Measurements from ENCODE around the gene ADGRD2. TPM values are rescaled to one million over a fixed set of nuclear protein-coding genes. Genes with fewer than 3 reads are reported as not detected.

ADGRD2 gene
- total and polyA plus RNA-seq, 2 of the 13 experiments (the other 11 are each of a cell fraction or from before 2014, with no cell fraction given) = not detected

GRCh38 chr9:124415102-124415851, 35.0 kb upstream of the ADGRD2 start, which contains the start of gene PSMB7 (continued):
- no peak for TF ChIP-seq ZNF326 (CRISPR knock-in tag; IDR thresholded peaks at IDR 0.05; ENCODE audit: borderline replicate concordance)
- peak; percentile 35; the same call in 1 of the 2 replicates for TF ChIP-seq NFIC (IDR thresholded peaks at IDR 0.05; ENCODE audit: low read length)
- TF ChIP-seq ZNF3 (CRISPR knock-in tag; IDR thresholded peaks at IDR 0.05) = no peak
- no peak for TF ChIP-seq DDIT3 (CRISPR knock-in tag; IDR thresholded peaks at IDR 0.05)
- TF ChIP-seq ZNF556 (CRISPR knock-in tag; IDR thresholded peaks at IDR 0.05; ENCODE audit: borderline replicate concordance) = 0 out of 2 replicates have a peak, but pooled peaks have one; percentile 45
- TF ChIP-seq HIC2 (CRISPR knock-in tag; IDR thresholded peaks at IDR 0.05; ENCODE audit: low read depth) = no peak
- no peak for TF ChIP-seq HMG20B (CRISPR knock-in tag; conservative IDR thresholded peaks at IDR 0.05)
- TF ChIP-seq ZNF513 (CRISPR knock-in tag; conservative IDR thresholded peaks at IDR 0.05) = no peak
- peak; percentile 86 for TF ChIP-seq HDAC2 (CRISPR knock-in tag; IDR thresholded peaks at IDR 0.05)
- TF ChIP-seq AHR (CRISPR knock-in tag; IDR thresholded peaks at IDR 0.05) = 0 out of 2 replicates have a peak, but pooled peaks have one; percentile 28
- no peak for TF ChIP-seq ZNF83 (CRISPR knock-in tag; IDR thresholded peaks at IDR 0.05; ENCODE audit: borderline replicate concordance)
- no peak for TF ChIP-seq HOXA7 (CRISPR knock-in tag; IDR thresholded peaks at IDR 0.05)
- TF ChIP-seq RNF2 (conservative IDR thresholded peaks at IDR 0.05; ENCODE audit: low read depth) = no peak
- peak; percentile 86 for TF ChIP-seq ASH2L (IDR thresholded peaks at IDR 0.05; ENCODE audit: insufficient read length, low read depth, low read length)
- TF ChIP-seq ONECUT2 (CRISPR knock-in tag; IDR thresholded peaks at IDR 0.05) = 0 out of 2 replicates have a peak, but pooled peaks have one; percentile 34
- TF ChIP-seq GZF1 (CRISPR knock-in tag; IDR thresholded peaks at IDR 0.05) = no peak
- TF ChIP-seq JUN (CRISPR knock-in tag; IDR thresholded peaks at IDR 0.05) = no peak
- TF ChIP-seq SOX5 (CRISPR knock-in tag; IDR thresholded peaks at IDR 0.05; ENCODE audit: borderline replicate concordance) = no peak; the same call in 1 of the 2 replicates
- no peak for TF ChIP-seq RAD51 (IDR thresholded peaks at IDR 0.05; ENCODE audit: borderline replicate concordance)
- peak; percentile 73; the same call in 1 of the 2 replicates for TF ChIP-seq MIER3 (CRISPR knock-in tag; IDR thresholded peaks at IDR 0.05; ENCODE audit: borderline replicate concordance)
- no peak for TF ChIP-seq MZF1 (CRISPR knock-in tag; IDR thresholded peaks at IDR 0.05; ENCODE audit: borderline replicate concordance)
- no peak for TF ChIP-seq RBM22 (optimal IDR thresholded peaks at IDR 0.05; ENCODE audit: low read length)
- no peak for TF ChIP-seq ZNF335 (CRISPR knock-in tag; IDR thresholded peaks at IDR 0.05)
- TF ChIP-seq MEF2D (CRISPR knock-in tag; IDR thresholded peaks at IDR 0.05) = peak; percentile 73
- peak; percentile 58; the same call in 1 of the 2 replicates for TF ChIP-seq KLF12 (CRISPR knock-in tag; IDR thresholded peaks at IDR 0.05; ENCODE audit: borderline replicate concordance)
- TF ChIP-seq SIX4 (CRISPR knock-in tag; IDR thresholded peaks at IDR 0.05) = no peak
- TF ChIP-seq ZNF136 (CRISPR knock-in tag; IDR thresholded peaks at IDR 0.05; ENCODE audit: low read depth) = no peak; the same call in 1 of the 2 replicates
- TF ChIP-seq MAFG (CRISPR knock-in tag; IDR thresholded peaks at IDR 0.05) = no peak
- TF ChIP-seq MLX (CRISPR knock-in tag; IDR thresholded peaks at IDR 0.05) = no peak

Measured in HepG2 (cell line).